Measurements from ENCODE around the gene KRT23. TPM values are rescaled to one million over a fixed set of nuclear protein-coding genes. Genes with fewer than 3 reads are reported as not detected.

Gene KRT23
- total RNA-seq, 1 experiment from 2014 or later, result not detected

GRCh38 chr17:40910441-40910841 is 27.0 kb downstream of the KRT23 start:
- no peak overlapping the region for H2AFZ ChIP-seq (ENCODE audit: low read length)
- H3K4ac ChIP-seq (ENCODE audit: low read depth, low read length), result no peak overlapping the region
- H3K14ac ChIP-seq (ENCODE audit: insufficient read depth, low read length), result no peak overlapping the region
- no peak overlapping the region for H2BK120ac ChIP-seq (ENCODE audit: low read depth, low read length, poor library complexity, severe bottlenecking)
- no peaks in the 10 kb centered on the region for H3K9me3 ChIP-seq (ENCODE audit: control insufficient read depth, low read depth, low read length)
- no peaks in the 10 kb centered on the region for H3K23me2 ChIP-seq (ENCODE audit: insufficient read length, low read depth, low read length, poor library complexity, severe bottlenecking)
- no peak overlapping the region for H2BK15ac ChIP-seq (ENCODE audit: low read depth, low read length)
- no peak overlapping the region for H4K5ac ChIP-seq (ENCODE audit: insufficient read length, low read depth, low read length)
- H3K27ac ChIP-seq (ENCODE audit: insufficient read length, low read depth, low read length), result no peak overlapping the region
- no peak overlapping the region for H3K56ac ChIP-seq (ENCODE audit: insufficient read length, low read depth, low read length)
- H3K9ac ChIP-seq (ENCODE audit: extremely low read depth, insufficient read length, low read length), result no peak overlapping the region
- H3T11ph ChIP-seq (ENCODE audit: low read length), result no peak overlapping the region
- Mint-ChIP-seq H3K36me3 (ENCODE audit: insufficient read depth in 1 of 3, low read depth in 3 of 3) (no peaks in the 10 kb centered on the region), H3K4me3 (no peak overlapping the region), H3K4me1 (peaks cover 4 to 9% of the 10 kb centered on the region in 2 experiments), H3K27me3 (ENCODE audit: low read depth) (peaks cover 2% of the 10 kb centered on the region; the same call in 1 of the 2 replicates), H3K27ac (no peak overlapping the region), H3K9me3 (no peaks in the 10 kb centered on the region)
- no peak overlapping the region for H2BK5ac ChIP-seq (ENCODE audit: insufficient read length, low read length)
- DNase-seq, result no peak
- no peak overlapping the region for H2AK5ac ChIP-seq (ENCODE audit: insufficient read length, low read length)
- TF ChIP-seq, protein P1, sequence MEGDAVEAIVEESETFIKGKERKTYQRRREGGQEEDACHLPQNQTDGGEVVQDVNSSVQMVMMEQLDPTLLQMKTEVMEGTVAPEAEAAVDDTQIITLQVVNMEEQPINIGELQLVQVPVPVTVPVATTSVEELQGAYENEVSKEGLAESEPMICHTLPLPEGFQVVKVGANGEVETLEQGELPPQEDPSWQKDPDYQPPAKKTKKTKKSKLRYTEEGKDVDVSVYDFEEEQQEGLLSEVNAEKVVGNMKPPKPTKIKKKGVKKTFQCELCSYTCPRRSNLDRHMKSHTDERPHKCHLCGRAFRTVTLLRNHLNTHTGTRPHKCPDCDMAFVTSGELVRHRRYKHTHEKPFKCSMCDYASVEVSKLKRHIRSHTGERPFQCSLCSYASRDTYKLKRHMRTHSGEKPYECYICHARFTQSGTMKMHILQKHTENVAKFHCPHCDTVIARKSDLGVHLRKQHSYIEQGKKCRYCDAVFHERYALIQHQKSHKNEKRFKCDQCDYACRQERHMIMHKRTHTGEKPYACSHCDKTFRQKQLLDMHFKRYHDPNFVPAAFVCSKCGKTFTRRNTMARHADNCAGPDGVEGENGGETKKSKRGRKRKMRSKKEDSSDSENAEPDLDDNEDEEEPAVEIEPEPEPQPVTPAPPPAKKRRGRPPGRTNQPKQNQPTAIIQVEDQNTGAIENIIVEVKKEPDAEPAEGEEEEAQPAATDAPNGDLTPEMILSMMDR (conservative IDR thresholded peaks at IDR 0.05), result no peak
- no peak overlapping the region for H4K8ac ChIP-seq (replicated peaks; ENCODE audit: insufficient read length, low read depth, low read length)
- H3K23ac ChIP-seq (ENCODE audit: insufficient read length, low read depth, low read length), result no peak overlapping the region
- no peaks in the 10 kb centered on the region for H3K79me2 ChIP-seq (ENCODE audit: insufficient read depth, low read length)
- H2BK12ac ChIP-seq (ENCODE audit: insufficient read length, low read depth, low read length), result no peak overlapping the region
- no peak overlapping the region for H2BK20ac ChIP-seq (ENCODE audit: low read depth, low read length, poor library complexity, severe bottlenecking)
- H4K20me1 ChIP-seq (ENCODE audit: control insufficient read depth, insufficient read depth, insufficient read length), result no peaks in the 10 kb centered on the region
- no peaks in the 10 kb centered on the region for H3K4me1 ChIP-seq (ENCODE audit: insufficient read depth, low read length)
- H3K18ac ChIP-seq (ENCODE audit: insufficient read length, low read depth, low read length), result no peak overlapping the region
- no peaks in the 10 kb centered on the region for H3K27me3 ChIP-seq (ENCODE audit: insufficient read depth, low read length)
- H4K91ac ChIP-seq (ENCODE audit: insufficient read length, low read depth, low read length), result no peak overlapping the region
- no peaks in the 10 kb centered on the region for H3K79me1 ChIP-seq (ENCODE audit: insufficient read depth, low read depth, low read length, poor library complexity, severe bottlenecking)
- WGBS (ENCODE audit: extremely low coverage, insufficient read length, low lambda C conversion rate), result no CpG with 5 or more reads among the region's 3 CpGs
- H3K4me2 ChIP-seq (ENCODE audit: insufficient read depth, insufficient read length, low read length), result no peak overlapping the region

Data from H9 (cell line).